ENCODE results near the gene CRTC3.

Gene CRTC3

DNA sequence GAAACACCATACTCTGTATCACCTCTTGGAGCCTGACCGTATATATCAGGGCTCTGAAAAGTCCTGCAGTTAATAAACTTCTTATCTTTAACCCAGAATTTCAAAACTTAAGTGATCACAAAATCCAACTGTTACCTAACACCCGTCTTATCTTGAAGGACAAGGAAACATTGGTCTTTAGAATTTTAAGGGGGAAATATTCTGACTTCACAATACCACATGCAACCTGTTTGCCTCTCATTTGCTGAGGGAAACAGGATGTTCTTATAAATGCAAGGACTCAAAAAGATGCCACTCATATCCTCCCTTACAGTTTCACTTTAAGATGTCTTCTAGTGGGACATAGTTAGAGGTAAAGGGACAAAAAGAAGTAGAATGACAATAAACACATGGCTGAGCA, 67.9 kb downstream of the CRTC3 start:
- no peak for DNase-seq

DNA sequence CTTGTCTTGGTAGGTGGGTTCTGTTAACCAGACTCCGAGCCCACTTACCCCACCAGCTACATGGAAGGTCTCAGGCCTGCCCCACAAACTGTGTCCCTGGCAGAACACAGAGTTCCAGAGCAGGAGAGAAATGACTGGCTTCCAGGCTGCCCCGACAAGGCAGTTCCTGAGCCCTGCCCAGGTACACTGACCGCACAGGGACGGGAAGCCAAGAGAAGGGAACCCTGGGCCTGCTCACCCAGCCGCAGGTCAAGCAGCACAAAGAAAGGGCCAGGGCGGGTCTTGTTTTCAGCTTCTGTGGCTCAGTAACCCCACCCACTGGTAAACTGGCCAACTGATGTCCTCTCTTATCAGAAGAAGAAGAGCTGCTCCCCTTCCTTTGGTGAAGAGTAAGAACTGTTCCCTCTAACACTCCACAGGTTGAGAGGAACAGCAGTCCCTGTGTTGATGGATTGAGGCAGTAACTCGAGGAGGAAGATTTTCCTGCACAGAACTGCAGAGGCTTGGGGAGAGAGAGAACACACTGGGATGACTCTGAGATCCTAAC, 68.4 kb downstream of the CRTC3 start:
- no peak for DNase-seq

DNA sequence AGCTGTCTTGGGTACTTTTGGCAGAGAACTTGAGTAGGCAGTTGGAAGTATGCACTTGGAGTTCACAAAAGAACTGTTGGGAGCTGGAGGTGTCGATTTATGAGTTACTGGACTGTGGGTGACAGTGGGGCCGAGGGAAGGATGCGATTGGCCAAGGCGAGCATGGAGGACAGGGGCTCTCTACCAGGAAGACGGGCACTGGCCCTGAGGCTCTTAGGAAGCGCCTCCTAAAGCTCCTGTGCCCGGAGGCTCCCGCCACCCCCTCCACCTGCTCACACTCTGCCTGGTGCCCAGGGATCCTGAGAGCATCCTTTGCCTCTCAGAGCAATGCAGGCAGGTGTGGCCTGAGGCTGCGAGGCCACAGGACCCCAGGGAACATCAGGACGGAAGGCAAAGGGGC, 69.0 kb downstream of the CRTC3 start:
- DNase-seq = no peak

DNA sequence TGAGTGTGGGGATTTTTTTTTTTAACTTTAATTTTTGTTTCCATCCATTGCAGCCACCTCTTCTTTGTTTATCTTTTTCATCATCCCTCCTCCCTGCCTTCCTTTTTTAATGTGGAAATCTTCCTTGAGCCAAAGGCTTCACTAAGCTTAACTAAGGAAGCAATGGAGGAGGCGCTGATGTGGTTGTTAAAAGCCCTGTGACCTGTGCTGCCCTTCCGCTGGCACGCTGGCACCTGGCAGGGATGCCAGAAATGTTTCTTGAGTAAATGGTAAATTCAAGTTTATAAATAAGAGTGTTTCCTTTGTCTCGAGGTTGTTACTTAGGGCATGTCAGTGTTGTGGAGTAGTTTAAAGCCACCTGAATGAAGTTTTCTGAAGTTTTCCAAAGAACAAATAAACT, 69.4 kb downstream of the CRTC3 start:
- no peak for DNase-seq

DNA sequence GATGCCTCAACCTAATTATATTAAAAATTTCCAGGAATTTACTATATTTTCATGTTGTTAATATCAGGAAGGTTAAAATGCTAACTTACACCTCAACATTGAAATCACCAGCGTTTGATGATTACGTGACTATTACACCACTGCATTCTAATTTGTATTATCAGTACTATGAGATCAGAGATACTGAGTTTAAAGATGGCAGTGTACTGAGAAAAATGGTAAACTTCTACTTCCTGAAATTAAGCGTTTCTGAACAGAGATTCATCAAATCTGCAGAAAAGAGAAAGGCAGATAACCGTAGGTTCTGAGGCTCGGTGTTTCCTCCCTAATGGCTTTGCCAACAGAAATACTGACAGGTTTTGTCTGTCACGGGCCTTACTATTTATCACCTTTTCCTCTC, 69.9 kb downstream of the CRTC3 start:
- no peak for DNase-seq

DNA sequence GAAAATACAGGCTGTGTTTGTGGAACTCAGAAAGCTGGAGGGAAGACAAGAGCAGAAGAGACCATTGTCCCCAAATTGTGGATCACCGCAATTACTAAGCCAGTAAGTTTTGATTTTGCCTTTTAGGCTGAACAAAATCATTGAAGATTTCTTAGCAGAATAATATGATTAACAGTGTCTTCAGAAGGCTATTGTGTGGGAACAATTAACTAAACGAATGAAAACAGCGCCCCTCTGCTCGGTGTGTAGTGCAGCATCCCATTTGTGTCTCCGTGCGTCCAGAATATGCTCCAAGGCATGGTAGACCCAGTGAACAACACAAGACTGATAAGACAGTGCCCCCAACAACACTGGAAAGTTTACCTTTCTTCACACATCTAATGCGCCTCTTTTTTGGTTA, 71.2 kb downstream of the CRTC3 start:
- no peak for DNase-seq

DNA sequence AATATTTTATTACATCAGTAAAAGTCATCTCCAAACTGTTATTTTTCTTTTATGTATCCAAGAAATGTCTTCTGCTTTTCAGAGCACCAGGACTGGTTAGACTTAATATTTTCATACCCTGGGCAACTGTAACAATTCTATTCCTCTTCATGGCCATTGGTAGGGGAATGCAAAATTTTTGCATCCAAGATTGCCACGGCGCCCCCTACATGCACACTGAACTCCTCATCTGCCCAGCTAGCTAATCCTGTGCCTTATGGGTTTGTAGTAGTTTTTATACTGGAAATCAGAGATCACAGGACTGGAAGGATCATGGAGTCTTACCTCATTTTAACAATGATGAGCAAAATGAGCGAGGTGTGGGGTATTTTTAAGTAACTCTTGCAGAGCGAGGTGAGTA, 74.2 kb downstream of the CRTC3 start:
- no peak for DNase-seq

DNA sequence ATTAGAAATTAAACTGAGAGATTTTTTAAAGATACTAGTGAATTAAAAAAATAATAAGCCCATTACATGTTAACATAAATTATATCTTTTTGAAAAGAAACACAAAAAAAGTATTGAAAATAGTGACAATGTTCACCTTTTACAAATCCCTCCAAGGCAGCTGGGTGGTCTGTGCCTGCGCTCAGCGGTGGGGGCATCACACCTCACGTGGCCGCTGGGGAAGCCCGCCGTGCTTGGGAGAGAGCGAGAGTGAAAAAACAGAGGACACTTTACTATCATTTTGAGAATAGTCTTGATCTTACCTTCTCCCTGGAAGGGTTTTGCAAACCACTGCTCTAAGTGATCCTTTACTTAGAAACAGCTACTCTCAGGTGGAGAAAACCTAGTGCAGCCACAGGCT, 76.9 kb downstream of the CRTC3 start:
- no peak for DNase-seq

DNA sequence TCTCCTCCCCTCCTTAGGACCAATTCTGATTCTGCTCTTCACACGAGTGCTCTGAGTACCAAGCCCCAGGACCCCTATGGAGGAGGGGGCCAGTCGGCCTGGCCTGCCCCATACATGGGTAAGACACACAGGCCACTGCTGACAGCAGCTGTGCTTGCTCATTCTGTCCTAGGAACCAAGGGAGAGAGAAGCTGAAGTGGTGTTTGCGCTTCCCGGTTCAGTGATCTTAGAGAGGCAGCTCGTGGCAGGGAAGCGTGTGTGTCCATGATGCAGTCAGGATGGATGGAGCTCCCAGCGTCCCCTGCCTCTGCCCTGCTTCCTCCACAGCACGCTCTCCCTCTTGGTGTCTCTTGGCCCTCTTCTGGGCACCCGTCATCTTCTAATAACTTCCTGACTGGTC, 77.6 kb downstream of the CRTC3 start:
- no peak for DNase-seq

DNA sequence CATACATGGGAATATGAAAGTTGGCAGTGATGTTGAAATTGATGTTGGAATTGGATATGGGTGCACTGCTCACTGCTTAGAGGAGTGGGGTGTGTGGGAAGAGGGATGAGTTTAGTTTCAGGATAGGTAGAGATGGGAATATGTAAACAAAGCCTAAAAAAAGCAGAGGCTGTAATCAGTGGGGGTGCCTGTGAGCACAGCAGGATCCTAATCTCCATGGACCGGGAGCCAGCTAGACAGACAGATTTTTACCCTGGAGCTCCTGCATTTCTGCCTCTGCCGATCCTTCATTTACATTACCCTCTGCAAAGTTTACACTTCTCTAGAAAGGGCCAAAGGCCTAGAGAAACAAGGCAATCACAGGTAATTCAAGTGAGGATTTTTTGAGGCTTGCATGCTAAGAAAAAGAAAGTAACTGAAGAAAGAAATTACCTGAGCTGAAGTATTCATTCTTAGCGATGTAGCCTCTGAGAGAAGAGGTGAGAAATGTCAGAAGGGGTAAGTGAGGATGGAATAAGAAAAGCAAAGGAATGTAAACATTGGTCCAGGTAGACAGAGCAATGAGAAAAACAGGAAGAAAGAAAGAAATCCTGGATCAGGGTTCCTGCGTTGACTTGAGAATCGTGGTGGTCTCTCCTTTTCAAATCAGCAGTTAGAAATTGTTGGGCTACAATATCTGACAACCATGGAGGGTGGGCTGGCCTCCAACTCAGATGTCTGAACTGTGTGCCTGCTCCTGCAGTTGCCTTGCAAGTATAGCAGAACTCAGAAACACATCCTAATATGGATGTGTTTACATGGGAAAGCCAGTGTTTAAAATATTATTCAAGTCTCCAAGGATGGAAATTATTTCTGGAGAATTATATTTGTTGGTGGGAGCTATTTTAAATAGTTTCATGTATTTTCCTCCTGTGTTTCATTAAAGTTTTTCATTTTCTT, 79.8 kb downstream of the CRTC3 start:
- no peak for DNase-seq

DNA sequence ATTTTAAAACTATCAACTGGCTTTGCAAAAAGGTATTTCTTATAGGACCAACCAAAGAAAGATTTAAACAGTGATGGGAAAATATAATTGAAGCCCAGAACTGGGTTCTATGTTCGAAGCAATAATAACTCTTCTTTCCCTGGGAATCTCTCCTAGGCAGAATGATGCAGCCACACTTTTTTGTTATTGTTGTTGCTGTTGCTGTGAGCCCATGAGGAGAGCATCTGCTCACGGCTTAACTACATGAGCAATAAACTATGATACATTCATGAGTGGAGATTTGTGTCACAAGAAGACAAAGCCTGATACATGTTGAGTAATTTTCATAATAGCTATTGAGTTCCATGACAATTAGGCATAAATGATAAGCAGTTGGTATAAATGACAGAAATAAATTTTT, 80.5 kb downstream of the CRTC3 start:
- peak; percentile 47 for DNase-seq

DNA sequence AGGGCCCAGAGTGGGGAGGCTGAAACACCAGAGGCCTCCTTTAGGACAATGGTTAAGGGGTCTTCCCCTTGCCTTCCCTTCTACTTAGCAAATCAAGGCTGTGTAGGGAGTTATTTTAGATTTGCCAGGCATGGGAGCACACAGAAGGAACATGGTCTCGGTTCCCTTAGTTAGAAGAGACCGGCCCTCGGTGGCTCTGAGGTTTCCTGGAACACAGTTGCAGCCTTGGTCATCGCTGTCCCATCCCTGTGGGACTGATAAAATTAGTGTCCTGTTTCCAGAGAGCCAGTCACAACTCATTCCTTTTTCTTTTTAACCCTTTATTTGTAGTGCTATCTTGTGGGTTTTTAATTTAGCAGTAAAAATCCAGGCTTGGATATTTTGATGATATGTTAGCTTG, 81.4 kb downstream of the CRTC3 start:
- no peak for DNase-seq

DNA sequence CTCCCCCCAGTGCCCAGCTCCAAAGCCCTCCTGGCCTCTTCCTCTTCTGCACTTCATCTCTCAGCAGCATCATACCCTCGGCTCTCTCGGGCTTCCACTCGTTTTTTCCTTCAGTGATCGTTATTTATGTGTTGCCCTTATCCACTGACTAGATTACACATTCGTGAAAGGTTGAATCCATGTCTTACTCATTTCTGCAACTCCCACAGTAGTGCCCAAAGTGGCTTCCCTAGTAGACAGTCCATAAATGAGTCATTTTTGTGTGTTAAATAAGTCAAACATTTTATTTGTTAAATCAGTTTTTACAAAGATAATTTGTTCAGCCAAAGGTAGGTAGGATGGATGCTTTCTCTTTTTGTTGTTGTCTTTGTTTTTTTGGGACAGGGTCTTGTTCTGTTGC, 87.4 kb downstream of the CRTC3 start:
- no peak for DNase-seq

DNA sequence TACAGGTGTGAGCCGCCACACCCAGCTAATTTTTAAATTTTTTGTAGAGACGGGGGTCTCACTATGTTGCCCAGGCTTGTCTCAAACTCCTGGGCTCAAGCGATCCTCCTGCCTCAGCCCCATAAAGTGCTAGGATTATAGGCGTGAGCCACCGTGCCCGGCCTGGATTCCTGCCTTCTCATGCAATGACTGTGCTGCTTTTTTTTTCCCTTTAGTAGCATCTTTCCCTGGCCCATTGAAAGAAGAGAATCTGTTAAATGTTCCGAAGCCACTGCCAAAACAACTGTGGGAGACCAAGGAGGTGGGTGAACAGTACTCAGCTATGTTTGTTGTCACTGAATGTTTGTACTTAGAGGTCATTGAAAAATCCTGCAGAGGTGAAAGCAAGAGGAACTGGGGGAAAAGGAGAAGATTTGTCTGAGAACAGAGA, 88.0 kb downstream of the CRTC3 start:
- DNase-seq = no peak

DNA sequence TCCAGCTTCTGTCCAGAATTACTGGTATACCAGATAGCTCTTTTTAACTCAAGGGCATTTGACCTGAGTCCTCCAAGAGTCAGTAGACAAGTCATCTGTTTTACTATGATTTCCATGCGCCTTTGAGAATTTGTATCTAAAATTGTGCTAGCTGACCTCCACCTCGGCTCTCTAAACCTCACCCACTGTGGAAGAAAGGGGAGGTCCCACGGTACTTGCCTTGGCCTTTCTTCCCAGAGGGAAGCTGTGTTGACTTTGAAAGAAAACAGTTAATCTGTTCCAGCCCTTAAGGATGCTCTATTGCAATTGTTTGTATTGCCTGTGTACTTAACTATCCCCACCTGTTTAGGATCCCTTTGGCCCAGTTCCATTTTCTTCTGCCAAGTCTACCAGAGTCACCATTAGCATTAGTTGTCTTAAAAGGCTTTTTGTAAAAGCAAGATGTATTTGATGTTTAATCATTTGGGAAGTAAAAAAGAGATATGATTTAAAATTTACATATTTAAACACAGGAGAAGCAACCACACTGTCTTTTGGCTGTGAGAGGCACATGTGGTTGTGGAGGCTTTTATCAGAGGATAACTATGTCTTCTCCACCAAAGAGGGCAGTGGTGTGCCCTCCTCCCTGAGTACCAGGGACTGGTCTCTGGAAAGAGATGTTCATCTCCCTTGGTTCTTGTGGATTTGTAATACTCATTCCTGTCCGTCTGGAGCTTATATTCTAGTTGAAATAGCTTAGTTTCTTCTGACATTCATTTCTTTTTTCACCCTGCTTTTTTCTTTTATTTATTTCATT, 88.8 kb downstream of the CRTC3 start:
- no peak for DNase-seq

DNA sequence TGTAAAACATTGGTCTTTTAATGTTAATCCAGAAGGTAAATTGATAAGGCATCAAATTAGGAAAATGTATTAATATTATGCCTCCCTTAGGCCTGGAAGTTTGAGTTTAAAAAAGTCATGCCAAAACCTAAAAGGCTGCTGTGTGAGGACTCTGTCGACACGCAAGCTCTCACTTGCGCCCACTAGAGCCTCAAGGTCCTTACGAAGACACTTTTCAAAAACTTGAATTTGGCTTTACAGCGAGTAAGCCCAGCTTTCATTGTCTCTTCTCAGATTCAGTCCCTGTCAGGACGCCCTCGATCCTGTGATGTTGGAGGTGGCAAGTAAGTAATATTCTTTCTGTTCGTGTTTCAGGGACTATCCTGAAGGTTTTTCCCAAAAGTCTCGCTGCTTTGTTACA, 89.7 kb downstream of the CRTC3 start:
- DNase-seq = no peak

DNA sequence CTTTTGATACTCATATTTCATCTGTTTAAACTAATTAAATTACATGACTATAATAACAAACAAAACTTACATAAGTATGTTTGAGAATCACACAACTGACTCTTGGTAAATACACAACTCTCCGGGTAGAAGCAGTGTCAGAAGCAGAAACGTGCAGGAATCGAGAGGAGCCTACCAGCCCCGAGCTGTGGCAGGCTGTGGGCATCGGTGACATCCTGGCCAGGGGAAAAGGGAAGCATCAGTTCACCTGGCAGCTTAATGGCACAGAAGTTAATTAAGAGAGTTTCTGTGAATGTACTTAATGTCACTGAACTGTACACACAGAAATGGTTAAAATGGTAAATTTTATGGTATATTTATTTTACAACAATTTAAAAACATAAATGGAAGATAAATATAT, 90.2 kb downstream of the CRTC3 start:
- DNase-seq = no peak

DNA sequence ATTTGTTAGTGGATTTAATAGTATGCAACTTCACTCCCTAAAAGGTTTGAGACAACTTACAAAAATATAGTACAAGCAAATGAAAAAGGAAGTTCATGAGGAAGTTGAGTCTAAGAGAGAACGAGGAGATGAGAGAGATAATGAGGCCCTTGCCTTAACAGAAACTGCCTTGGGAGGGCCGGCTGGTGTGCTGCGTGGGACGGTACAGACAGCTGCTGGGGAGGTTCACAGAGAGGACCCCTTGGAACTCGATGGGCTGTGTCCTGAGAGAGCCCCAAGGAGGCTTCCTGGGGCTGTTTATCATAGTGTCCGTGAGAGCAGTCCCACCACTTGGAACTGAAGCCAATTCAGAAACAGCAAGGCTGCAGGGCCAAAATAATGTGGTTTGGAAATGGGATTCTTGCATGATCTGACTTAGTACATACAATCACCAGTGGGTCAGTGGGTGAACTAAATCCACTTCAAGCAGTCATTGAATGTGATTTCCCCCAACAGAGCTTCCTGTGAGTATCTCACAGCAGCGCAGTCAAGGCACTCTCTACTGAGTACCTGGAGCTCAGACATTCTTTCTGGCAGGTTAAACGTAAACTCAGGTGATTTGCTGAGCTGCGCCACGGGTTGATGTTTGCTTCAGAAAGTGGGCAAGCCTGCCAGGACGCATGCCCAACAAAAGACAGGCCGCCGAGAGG, 90.8 kb downstream of the CRTC3 start:
- no peak for DNase-seq

DNA sequence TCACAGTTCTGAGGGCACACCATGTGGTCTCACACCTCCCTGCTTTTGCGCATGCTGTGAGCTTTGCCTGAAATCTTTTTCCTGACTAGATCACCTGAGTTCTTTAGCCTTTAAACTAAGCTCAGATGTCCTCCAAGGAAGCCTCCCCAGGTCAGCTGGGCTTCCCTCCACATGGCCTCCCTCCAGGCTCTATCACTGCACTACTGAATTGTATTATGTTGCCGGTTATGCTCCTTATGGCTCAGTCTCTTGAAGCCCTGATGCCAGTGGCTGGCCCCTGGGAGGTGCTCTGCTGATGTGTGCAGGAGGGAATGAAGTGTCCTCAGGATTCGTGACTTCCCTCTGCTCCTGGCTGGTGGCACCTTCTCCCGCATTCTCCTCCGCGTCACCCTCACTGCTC, 94.1 kb downstream of the CRTC3 start:
- DNase-seq = no peak

DNA sequence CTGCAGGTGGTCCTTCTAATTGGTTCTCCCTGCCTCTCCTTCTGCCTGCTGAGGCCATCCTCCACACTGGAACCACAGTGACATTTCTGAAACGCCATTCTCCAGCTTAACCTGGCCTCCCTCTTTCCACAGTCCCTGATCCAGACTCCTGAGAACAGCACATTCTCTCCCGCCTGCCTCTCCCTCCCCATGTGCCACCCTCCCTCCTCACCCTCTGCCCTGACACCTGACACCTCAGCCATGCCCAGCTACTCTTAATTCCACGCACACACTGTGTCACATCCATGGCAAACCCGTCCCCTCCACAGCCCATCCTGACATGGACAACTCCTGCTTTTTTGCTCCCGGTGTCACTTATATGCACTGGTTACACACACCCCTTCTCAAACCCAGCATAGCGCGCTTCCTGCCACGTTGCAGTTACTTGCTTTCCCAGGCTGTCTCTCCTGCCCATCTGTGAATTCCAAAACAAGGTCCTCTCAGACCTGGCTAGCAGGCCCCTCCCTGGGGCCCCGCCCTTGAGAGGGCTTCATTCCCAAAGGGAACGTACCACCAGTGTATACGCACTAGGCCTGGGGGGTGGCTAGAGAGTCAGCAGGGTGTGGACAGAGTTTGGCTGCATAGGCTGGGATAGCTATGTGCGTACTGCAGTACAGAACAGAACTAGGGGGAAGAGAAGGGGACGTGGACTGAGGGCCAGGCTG, 94.7 kb downstream of the CRTC3 start:
- DNase-seq = no peak

DNA sequence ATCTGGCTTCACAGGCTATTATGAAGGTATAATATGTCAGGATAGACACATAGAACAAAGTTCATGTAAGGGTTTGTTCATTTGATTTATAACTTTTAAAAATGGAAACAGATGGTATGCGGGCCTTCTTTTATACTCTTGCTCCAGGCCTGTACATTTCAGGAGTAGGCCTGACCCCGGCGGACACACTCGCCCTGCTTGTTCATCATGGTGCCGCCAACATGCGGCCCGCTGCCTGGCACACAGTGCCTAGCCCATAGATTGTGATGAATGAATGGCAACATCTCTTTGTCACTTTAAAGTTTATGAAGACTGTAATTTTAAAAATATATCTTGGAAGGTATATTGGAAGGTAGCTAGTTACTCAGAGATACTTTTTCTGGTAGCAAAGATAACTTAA, 95.3 kb downstream of the CRTC3 start:
- no peak for DNase-seq

DNA sequence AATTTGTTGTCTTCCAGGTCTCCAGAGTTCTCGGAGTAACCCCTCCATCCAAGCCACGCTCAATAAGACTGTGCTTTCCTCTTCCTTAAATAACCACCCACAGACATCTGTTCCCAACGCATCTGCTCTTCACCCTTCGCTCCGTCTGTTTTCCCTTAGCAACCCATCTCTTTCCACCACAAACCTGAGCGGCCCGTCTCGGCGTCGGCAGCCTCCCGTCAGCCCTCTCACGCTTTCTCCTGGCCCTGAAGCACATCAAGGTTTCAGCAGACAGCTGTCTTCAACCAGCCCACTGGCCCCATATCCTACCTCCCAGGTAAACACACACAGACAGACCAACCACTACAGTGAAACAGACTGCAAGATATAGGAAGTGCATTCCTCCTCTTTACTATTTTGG, 99.5 kb downstream of the CRTC3 start:
- DNase-seq = no peak

DNA sequence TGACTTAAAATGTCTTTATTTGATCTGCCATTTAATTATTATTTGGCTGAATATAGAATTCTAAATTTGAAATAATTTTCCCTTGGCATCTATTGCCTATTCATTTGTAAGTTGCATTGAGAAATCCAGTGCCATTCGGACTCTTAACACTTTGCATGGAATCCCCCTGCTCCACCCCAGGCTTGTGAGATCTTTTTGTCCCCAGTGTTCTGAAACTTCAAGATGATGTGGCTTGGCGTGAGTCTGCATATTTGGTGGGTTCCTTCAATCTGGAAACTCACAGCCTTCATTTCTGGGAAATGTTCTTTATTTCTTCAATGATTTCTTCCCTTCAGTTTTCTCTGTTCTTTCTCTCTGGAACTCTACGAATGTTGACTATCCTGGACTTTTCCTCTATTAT, 103.6 kb downstream of the CRTC3 start:
- no peak for DNase-seq

All from fibroblast of skin of right quadriceps (primary cell).